ENCODE measurements around the gene ATP11C.
"Not testable (repeated sequence)": the region's sequence is repeated elsewhere in the genome, so short reads cannot be mapped to it uniquely, and the experiment has no call there.

Gene ATP11C

GRCh38 chrX:139932901-139933796 lies at the start of gene ATP11C:
Gene ATP11C (minus strand): TSS chrX:139933053. CDS start chrX:139932042, 1,011 bp downstream.
- DNase-seq = peak; percentile 85

- no peak for DNase-seq
Measured at GRCh38 chrX:139974471-139974870, 41.6 kb upstream of the ATP11C start.

GRCh38 chrX:139972629-139973624 lies 40.1 kb upstream of the ATP11C start:
- DNase-seq = no peak

GRCh38 chrX:139972113-139972512 lies 39.3 kb upstream of the ATP11C start:
- no peak for DNase-seq

GRCh38 chrX:139971394-139971749 lies 38.5 kb upstream of the ATP11C start:
- DNase-seq = no peak

GRCh38 chrX:139969286-139969685 lies 36.4 kb upstream of the ATP11C start:
- DNase-seq = no peak

GRCh38 chrX:139967750-139968149 lies 34.9 kb upstream of the ATP11C start:
- DNase-seq = no peak

GRCh38 chrX:139967300-139967699 lies 34.4 kb upstream of the ATP11C start:
- DNase-seq = peak; percentile 3

GRCh38 chrX:139966159-139966558 lies 33.3 kb upstream of the ATP11C start:
- peak; percentile 9 for DNase-seq

- DNase-seq = no peak
Measured at GRCh38 chrX:139965421-139965820, 32.6 kb upstream of the ATP11C start, which contains the start of gene CXorf66. Gene CXorf66 (minus strand): TSS chrX:139965521. CDS start chrX:139965496, 25 bp downstream.

- DNase-seq = not testable (repeated sequence)
Measured at GRCh38 chrX:139961091-139961490, 28.2 kb upstream of the ATP11C start.

GRCh38 chrX:139949703-139950102 lies 16.9 kb upstream of the ATP11C start:
- DNase-seq = no peak

GRCh38 chrX:139945075-139945474 lies 12.2 kb upstream of the ATP11C start:
- DNase-seq = no peak

- no peak for DNase-seq
Measured at GRCh38 chrX:139936259-139936658, 3.4 kb upstream of the ATP11C start.

- DNase-seq = no peak
Measured at GRCh38 chrX:139933904-139934303, 1.1 kb upstream of the ATP11C start.

- DNase-seq = peak; percentile 45
Measured at GRCh38 chrX:139932073-139932900, 566 bp downstream of the ATP11C start.

GRCh38 chrX:139931646-139932072 lies 1.2 kb downstream of the ATP11C start:
- DNase-seq = no peak

GRCh38 chrX:139930916-139931645 lies 1.8 kb downstream of the ATP11C start:
- peak; percentile 21 for DNase-seq

- DNase-seq = no peak
Measured at GRCh38 chrX:139930401-139930800, 2.5 kb downstream of the ATP11C start.

GRCh38 chrX:139929876-139930275 lies 3.0 kb downstream of the ATP11C start:
- no peak for DNase-seq

- no peak for DNase-seq
Measured at GRCh38 chrX:139924696-139925095, 8.2 kb downstream of the ATP11C start.

Data from activated CD4-positive, alpha-beta T cell treated with anti-CD3 and anti-CD28 coated beads for 48 hours (primary cell).